ENCODE measurements around the gene CGB7. TPM values are rescaled to one million over a fixed set of nuclear protein-coding genes. Genes with fewer than 3 reads are reported as not detected.

The CGB7 gene
- total RNA-seq, 1 experiment from 2014 or later: 0.04 TPM

DNA sequence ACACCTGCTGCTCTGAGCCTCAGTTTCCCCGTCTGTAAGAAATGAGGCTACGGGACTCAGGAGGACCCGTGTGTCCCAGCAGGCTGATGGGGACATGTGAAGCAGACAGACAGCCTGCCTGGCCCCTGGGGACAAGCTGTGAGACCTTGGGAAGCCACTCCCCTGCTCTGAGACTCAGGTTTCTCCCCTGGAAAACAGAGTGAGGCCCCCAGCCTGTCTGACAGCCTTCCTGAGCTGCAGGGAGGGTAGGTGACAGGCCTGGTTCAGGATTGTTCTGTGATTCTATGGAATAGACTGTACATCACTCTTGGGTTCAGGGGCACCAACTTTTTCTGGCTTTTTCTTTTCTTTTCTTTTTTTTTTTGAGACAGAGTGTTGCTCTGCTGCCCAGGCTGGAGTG is 10.0 kb upstream of the CGB7 start:
- Histone ChIP-seq H3F3A (ENCODE audit: low read length, unreplicated experiment) (no peaks in the 10 kb centered on the region), H3K9me2 (replicated peaks; ENCODE audit: low read length) (no peaks in the 10 kb centered on the region), H3K9me3 (ENCODE audit: low read length) (no peaks in the 10 kb centered on the region), H3K36me3 (ENCODE audit: low read depth, low read length) (no peaks in the 10 kb centered on the region), H2AFZ (ENCODE audit: low read length) (no peak overlapping the region), H3K4me2 (ENCODE audit: low read length) (no peak overlapping the region), H3K4me3 (ENCODE audit: low read length) (no peak overlapping the region), H3K9ac (ENCODE audit: low read length) (no peak overlapping the region), H3K27ac (ENCODE audit: low read length) (no peak overlapping the region), H3K79me2 (ENCODE audit: low read length) (no peaks in the 10 kb centered on the region), H3K27me3 (ENCODE audit: low read length) (no peaks in the 10 kb centered on the region), H3K4me1 (ENCODE audit: insufficient read depth, low read length) (no peaks in the 10 kb centered on the region), H4K20me1 (ENCODE audit: low read length) (no peaks in the 10 kb centered on the region)
- ATAC-seq: no peak
- BruUV-seq (replicated peaks): no TSS peak
- CTCF ChIA-PET: no interaction called here
- intact Hi-C loops (cut with micrococcal nuclease): no loop called here
- no peak for TF ChIP-seq EZH2 (IDR thresholded peaks at IDR 0.05; ENCODE audit: low read length, unreplicated experiment)
- POLR2A ChIA-PET (ENCODE audit: unreplicated experiment): no interaction called here
- no peak for DNase-seq

DNA sequence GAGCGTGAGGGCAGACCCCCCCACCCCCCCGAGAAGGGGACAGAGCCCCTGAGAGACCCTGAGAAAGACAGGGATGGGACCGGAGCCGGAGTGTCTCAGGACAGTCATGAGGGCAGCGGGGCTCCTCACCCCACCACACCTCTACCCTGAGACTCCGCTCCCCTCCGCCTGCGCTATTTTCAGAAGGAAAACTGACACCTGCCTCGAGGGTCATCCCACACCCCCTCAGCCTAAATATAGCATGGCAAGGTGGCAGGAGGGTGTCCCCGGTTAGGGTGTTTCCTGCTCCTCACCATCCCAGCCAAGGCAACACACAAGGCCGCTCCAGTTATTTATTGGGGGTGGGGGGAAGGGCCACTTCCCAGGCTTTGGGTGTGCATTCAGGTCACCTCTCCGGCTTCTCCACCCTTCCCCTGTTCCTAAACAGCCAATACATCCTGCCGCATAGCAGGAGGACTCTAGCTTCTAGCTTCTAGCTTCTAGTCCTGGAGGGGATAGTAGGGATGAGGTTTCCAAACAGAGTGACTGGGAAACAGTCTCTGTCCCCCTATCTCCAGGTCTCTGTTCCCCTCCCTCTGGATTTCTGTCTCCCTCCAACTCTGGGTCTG is 8.5 kb upstream of the CGB7 start:
- Histone ChIP-seq H4K20me1 (ENCODE audit: low read length) (no peaks in the 10 kb centered on the region), H3F3A (ENCODE audit: low read length, unreplicated experiment) (no peaks in the 10 kb centered on the region), H3K79me2 (ENCODE audit: low read length) (no peaks in the 10 kb centered on the region), H3K36me3 (ENCODE audit: low read depth, low read length) (no peaks in the 10 kb centered on the region), H2AFZ (ENCODE audit: low read length) (no peak overlapping the region), H3K27ac (ENCODE audit: low read length) (no peak overlapping the region), H3K4me2 (ENCODE audit: low read length) (no peak overlapping the region), H3K9ac (ENCODE audit: low read length) (no peak overlapping the region), H3K9me3 (ENCODE audit: low read length) (no peaks in the 10 kb centered on the region), H3K4me3 (ENCODE audit: low read length) (no peak overlapping the region), H3K9me2 (replicated peaks; ENCODE audit: low read length) (no peaks in the 10 kb centered on the region), H3K4me1 (ENCODE audit: insufficient read depth, low read length) (no peaks in the 10 kb centered on the region), H3K27me3 (ENCODE audit: low read length) (no peaks in the 10 kb centered on the region)
- no peak for ATAC-seq
- no peak for TF ChIP-seq EZH2 (IDR thresholded peaks at IDR 0.05; ENCODE audit: low read length, unreplicated experiment)
- no peak for TF ChIP-seq CTCF (conservative IDR thresholded peaks at IDR 0.05; ENCODE audit: low read depth, low read length)
- no peak for TF ChIP-seq EZH2phosphoT487 (IDR thresholded peaks at IDR 0.05; ENCODE audit: borderline replicate concordance, low read length)
- POLR2A ChIA-PET (ENCODE audit: unreplicated experiment): no interaction called here
- DNase-seq: no peak
- CTCF ChIA-PET: no interaction called here
- intact Hi-C loops (cut with micrococcal nuclease): no loop called here
- BruUV-seq (replicated peaks): no TSS peak

DNA sequence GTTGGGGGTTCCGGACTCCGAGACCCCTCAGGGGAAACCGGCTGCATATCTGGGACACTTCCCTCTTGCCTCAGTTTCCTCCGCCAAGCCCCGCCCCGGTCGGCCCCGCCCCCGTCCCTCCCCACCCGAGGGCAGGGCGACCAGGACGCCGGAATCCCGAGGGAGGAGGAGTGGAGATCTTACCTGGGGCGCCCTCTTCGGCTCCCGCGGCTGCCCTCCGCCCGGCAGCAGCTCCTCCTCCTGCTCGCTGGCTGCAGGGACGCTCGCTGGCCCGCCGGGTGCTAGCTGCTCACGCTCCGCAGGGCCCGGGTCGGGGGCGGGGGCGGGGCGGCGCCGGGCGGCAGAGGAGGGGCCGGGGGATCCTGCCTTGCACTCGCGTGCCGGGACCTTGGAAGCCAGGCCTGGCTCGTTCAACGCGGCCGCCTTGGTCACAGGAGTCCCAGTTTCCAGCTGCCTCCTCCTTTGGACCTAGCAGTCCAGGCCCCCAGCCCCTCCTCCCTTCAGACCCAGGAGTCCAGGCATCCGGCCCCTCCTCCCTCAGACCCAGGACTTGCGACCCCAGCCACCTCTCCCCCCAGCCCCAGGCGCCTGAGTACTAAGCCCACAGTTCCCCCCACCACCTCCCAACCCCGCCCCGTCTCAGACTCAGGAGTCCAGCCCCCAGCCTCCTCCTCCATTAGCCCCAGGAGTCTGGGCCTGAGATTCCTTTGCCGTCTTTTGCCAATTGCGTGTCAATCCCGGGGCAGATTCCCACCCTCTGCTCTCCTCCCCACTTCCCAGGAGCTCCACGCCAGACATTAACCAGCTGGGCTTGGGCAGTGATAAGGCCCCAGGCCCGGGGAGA is 7.4 kb upstream of the CGB7 start, which contains the start of gene NTF4:
TSS of gene NTF4 (minus strand) at position 51 of the 844 bp plus-strand sequence. CDS start 2,821 bp downstream, outside the sequence.
- Histone ChIP-seq H2AFZ (ENCODE audit: low read length) (no peak within 1 kb of the TSS), H3K36me3 (ENCODE audit: low read depth, low read length) (no peaks in the 10 kb centered on the region), H3K9me2 (replicated peaks; ENCODE audit: low read length) (no peaks in the 10 kb centered on the region), H3K79me2 (ENCODE audit: low read length) (no peaks in the 10 kb centered on the region), H3K9ac (ENCODE audit: low read length) (no peak within 1 kb of the TSS), H4K20me1 (ENCODE audit: low read length) (no peaks in the 10 kb centered on the region), H3F3A (ENCODE audit: low read length, unreplicated experiment) (no peaks in the 10 kb centered on the region), H3K4me3 (ENCODE audit: low read length) (peak within 1 kb of the TSS; percentile 37; the same call in 1 of the 2 replicates), H3K4me1 (ENCODE audit: insufficient read depth, low read length) (no peaks in the 10 kb centered on the region), H3K27ac (ENCODE audit: low read length) (no peak within 1 kb of the TSS), H3K9me3 (ENCODE audit: low read length) (no peaks in the 10 kb centered on the region), H3K4me2 (ENCODE audit: low read length) (peak within 1 kb of the TSS; percentile 54), H3K27me3 (ENCODE audit: low read length) (no peaks in the 10 kb centered on the region)
- intact Hi-C loops (cut with micrococcal nuclease): no loop called here
- ChIA-PET CTCF (no interaction called here), POLR2A (ENCODE audit: unreplicated experiment) (no interaction called here)
- BruUV-seq (replicated peaks): no TSS peak
- DNase-seq: peak; percentile 23
- peak; percentile 84 for ATAC-seq
- TF ChIP-seq CTCF (conservative IDR thresholded peaks at IDR 0.05; ENCODE audit: low read depth, low read length) (no peak), EZH2 (IDR thresholded peaks at IDR 0.05; ENCODE audit: low read length, unreplicated experiment) (no peak), EZH2phosphoT487 (IDR thresholded peaks at IDR 0.05; ENCODE audit: borderline replicate concordance, low read length) (no peak)
